ENCODE measurements around the gene TAPT1.

TAPT1 gene

GRCh38 chr4:16233569-16234177 lies 7.4 kb upstream of the TAPT1 start:
- Histone ChIP-seq H3K27ac (ENCODE audit: extremely low read depth, low read depth, low read length) (no peak overlapping the region), H3K36me3 (ENCODE audit: control insufficient read depth in 2 of 2, insufficient read depth in 1 of 2, low read length in 2 of 2) (no peaks in the 10 kb centered on the region), H3K4me1 (ENCODE audit: control insufficient read depth, insufficient read depth, low read length) (peaks cover 6% of the 10 kb centered on the region), H3K9me3 (ENCODE audit: control insufficient read depth, insufficient read depth, low read depth, low read length) (no peaks in the 10 kb centered on the region), H3K4me3 (ENCODE audit: low read depth, low read length) (no peak overlapping the region)
- TF ChIP-seq YY1 (tag by site-specific recombination; IDR thresholded peaks at IDR 0.05) (no peak), FEZF1 (tag by site-specific recombination; IDR thresholded peaks at IDR 0.05) (peak; percentile 53)
- TF ChIP-seq, protein P1, sequence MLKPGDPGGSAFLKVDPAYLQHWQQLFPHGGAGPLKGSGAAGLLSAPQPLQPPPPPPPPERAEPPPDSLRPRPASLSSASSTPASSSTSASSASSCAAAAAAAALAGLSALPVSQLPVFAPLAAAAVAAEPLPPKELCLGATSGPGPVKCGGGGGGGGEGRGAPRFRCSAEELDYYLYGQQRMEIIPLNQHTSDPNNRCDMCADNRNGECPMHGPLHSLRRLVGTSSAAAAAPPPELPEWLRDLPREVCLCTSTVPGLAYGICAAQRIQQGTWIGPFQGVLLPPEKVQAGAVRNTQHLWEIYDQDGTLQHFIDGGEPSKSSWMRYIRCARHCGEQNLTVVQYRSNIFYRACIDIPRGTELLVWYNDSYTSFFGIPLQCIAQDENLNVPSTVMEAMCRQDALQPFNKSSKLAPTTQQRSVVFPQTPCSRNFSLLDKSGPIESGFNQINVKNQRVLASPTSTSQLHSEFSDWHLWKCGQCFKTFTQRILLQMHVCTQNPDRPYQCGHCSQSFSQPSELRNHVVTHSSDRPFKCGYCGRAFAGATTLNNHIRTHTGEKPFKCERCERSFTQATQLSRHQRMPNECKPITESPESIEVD (tag by site-specific recombination; IDR thresholded peaks at IDR 0.05), result peak; percentile 76
- ChIA-PET POLR2A (no interaction called here), CTCF (no interaction called here)

DNA sequence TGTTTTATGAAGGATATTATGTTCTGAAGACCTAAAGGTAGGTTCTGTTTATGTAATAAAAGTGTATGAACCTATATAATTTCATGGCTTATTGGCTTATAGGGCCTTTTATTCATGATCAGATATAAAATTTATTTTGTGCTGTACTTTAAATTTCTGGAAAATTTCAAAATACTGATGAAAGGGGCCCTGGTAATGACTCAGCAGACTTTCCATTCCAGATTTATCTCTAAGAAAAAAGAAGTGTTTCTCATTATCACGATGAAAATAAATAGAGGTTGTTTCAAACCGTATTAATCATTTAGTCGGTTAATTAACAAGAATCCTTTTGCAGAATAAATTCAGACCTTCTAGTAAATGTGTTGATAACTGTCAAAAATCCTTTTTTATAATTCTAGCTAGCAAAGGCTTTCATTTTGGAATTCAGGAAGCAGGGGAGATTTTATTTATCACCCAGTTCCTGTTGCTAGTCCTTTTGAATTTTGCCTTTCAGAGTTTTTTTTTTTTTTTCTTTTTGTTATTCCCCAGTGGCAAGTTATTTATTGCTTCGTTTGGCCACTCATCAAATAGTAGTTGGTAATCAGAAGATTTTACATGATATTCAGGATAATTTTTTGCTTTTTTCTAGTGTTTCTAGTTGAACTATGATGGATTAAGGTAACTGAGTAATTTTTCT lies 5.4 kb upstream of the TAPT1 start:
- H3K27ac ChIP-seq (ENCODE audit: extremely low read depth, low read depth, low read length), result no peak overlapping the region
- TF ChIP-seq ZNF433 (tag by site-specific recombination; IDR thresholded peaks at IDR 0.05; ENCODE audit: low read depth), result no peak
- peak; percentile 42; the same call in 1 of the 2 replicates for TF ChIP-seq ZBTB20 (tag by site-specific recombination; IDR thresholded peaks at IDR 0.05)
- TF ChIP-seq, protein P2, sequence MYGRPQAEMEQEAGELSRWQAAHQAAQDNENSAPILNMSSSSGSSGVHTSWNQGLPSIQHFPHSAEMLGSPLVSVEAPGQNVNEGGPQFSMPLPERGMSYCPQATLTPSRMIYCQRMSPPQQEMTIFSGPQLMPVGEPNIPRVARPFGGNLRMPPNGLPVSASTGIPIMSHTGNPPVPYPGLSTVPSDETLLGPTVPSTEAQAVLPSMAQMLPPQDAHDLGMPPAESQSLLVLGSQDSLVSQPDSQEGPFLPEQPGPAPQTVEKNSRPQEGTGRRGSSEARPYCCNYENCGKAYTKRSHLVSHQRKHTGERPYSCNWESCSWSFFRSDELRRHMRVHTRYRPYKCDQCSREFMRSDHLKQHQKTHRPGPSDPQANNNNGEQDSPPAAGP (tag by site-specific recombination; IDR thresholded peaks at IDR 0.05), result no peak
- TF ChIP-seq ZNF239 (tag by site-specific recombination; IDR thresholded peaks at IDR 0.05), result no peak
- no peak for TF ChIP-seq KLF1 (tag by site-specific recombination; IDR thresholded peaks at IDR 0.05)
- TF ChIP-seq ZNF157 (tag by site-specific recombination; IDR thresholded peaks at IDR 0.05), result no peak
- TF ChIP-seq, protein P1 (tag by site-specific recombination; IDR thresholded peaks at IDR 0.05), result 0 out of 2 replicates have a peak, but pooled peaks have one; percentile 9
- no peak overlapping the region for H3K4me3 ChIP-seq (ENCODE audit: low read depth, low read length)
- ChIA-PET CTCF (interaction anchor here (0.7 kb wide), 1 partner anchor 16 kb away, joined by 4 read pairs; no protein-coding TSS in a partner anchor), POLR2A (interaction anchor here (0.6 kb wide), 1 partner anchor 461 kb away, joined by 3 read pairs; no protein-coding TSS in a partner anchor)
- no peaks in the 10 kb centered on the region for H3K36me3 ChIP-seq (ENCODE audit: control insufficient read depth in 2 of 2, insufficient read depth in 1 of 2, low read length in 2 of 2)
- peaks cover 6% of the 10 kb centered on the region for H3K4me1 ChIP-seq (ENCODE audit: control insufficient read depth, insufficient read depth, low read length)
- no peaks in the 10 kb centered on the region for H3K9me3 ChIP-seq (ENCODE audit: control insufficient read depth, insufficient read depth, low read depth, low read length)

GRCh38 chr4:16230308-16230707 lies 4.0 kb upstream of the TAPT1 start:
- H3K4me3 ChIP-seq (ENCODE audit: low read depth, low read length), result no peak overlapping the region
- no peaks in the 10 kb centered on the region for H3K9me3 ChIP-seq (ENCODE audit: control insufficient read depth, insufficient read depth, low read depth, low read length)
- ChIA-PET CTCF (no interaction called here), POLR2A (no interaction called here)
- H3K36me3 ChIP-seq (ENCODE audit: control insufficient read depth in 2 of 2, insufficient read depth in 1 of 2, low read length in 2 of 2), result no peaks in the 10 kb centered on the region
- H3K4me1 ChIP-seq (ENCODE audit: control insufficient read depth, insufficient read depth, low read length), result peaks cover 6% of the 10 kb centered on the region
- no peak overlapping the region for H3K27ac ChIP-seq (ENCODE audit: extremely low read depth, low read depth, low read length)
- TF ChIP-seq, protein P1 (tag by site-specific recombination; IDR thresholded peaks at IDR 0.05), result no peak
- TF ChIP-seq HOXA7 (CRISPR knock-in tag; IDR thresholded peaks at IDR 0.05; ENCODE audit: borderline replicate concordance) (no peak), ZNF596 (tag by site-specific recombination; IDR thresholded peaks at IDR 0.05) (no peak), ZBTB20 (tag by site-specific recombination; IDR thresholded peaks at IDR 0.05) (no peak), ZNF768 (tag by site-specific recombination; IDR thresholded peaks at IDR 0.05) (no peak), ZNF529 (tag by site-specific recombination; IDR thresholded peaks at IDR 0.05; ENCODE audit: insufficient replicate concordance) (no peak), ZNF777 (tag by site-specific recombination; IDR thresholded peaks at IDR 0.05; ENCODE audit: borderline replicate concordance) (no peak), ZNF157 (tag by site-specific recombination; IDR thresholded peaks at IDR 0.05) (no peak), KLF16 (tag by site-specific recombination; IDR thresholded peaks at IDR 0.05) (no peak), ZNF548 (tag by site-specific recombination; IDR thresholded peaks at IDR 0.05) (no peak), ZNF239 (tag by site-specific recombination; IDR thresholded peaks at IDR 0.05) (no peak), ZNF280C (tag by site-specific recombination; IDR thresholded peaks at IDR 0.05) (no peak), KLF7 (tag by site-specific recombination; IDR thresholded peaks at IDR 0.05; ENCODE audit: borderline replicate concordance) (no peak)
- TF ChIP-seq, protein P3, sequence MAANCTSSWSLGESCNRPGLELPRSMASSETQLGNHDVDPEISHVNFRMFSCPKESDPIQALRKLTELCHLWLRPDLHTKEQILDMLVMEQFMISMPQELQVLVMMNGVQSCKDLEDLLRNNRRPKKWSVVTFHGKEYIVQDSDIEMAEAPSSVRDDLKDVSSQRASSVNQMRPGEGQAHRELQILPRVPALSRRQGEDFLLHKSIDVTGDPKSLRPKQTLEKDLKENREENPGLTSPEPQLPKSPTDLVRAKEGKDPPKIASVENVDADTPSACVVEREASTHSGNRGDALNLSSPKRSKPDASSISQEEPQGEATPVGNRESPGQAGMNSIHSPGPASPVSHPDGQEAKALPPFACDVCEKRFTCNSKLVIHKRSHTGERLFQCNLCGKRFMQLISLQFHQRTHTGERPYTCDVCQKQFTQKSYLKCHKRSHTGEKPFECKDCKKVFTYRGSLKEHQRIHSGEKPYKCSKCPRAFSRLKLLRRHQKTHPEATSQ (tag by site-specific recombination; IDR thresholded peaks at IDR 0.05), result no peak

All from HEK293 (cell line).